Posterior cingulate gyrus (tissue), 11 donors: ENCODE measurements around the gene AKAP6.
A peak's percentile ranks its signal among the peaks of the same experiment; 100 is the strongest.

Experiments used
- DNase-seq, 10 donors: peaks; one replicate each; pipeline versions ENCODE4 v3.0.0 to v3.0.0-alpha.2; 2020 to 2021; ENCODE audit warnings: mixed read lengths in 3 of 10
- intact Hi-C: fragments of 100-400 bp; cut with DNase I; formaldehyde crosslinking; loops from one replicate; pipeline ENCODE4 v1.15.1; 2023

The AKAP6 gene

GRCh38 chr14:32597771-32598170 lies 268.7 kb downstream of the AKAP6 start:
- intact Hi-C loops = no loop called here
- no peak for DNase-seq

- intact Hi-C loops = no loop called here
- no peak for DNase-seq
Observed at GRCh38 chr14:32601069-32601468, 272.0 kb downstream of the AKAP6 start.

- intact Hi-C loops = no loop called here
- DNase-seq = no peak
Observed at GRCh38 chr14:32601906-32602305, 272.8 kb downstream of the AKAP6 start.

GRCh38 chr14:32602699-32603098 lies 273.6 kb downstream of the AKAP6 start:
- peak in 1 of 10 donors; percentile 70 for DNase-seq
- intact Hi-C loops = no loop called here

GRCh38 chr14:32603992-32604565 lies 275.0 kb downstream of the AKAP6 start:
- no peak for DNase-seq
- intact Hi-C loops = no loop called here

- intact Hi-C loops = no loop called here
- DNase-seq = no peak
Observed at GRCh38 chr14:32606301-32606700, 277.2 kb downstream of the AKAP6 start.

- no peak for DNase-seq
- intact Hi-C loops = no loop called here
Observed at GRCh38 chr14:32607399-32607798, 278.3 kb downstream of the AKAP6 start.

GRCh38 chr14:32608857-32609256 lies 279.8 kb downstream of the AKAP6 start:
- intact Hi-C loops = no loop called here
- no peak for DNase-seq

- no peak for DNase-seq
- intact Hi-C loops = no loop called here
Observed at GRCh38 chr14:32609388-32609787, 280.3 kb downstream of the AKAP6 start.

- intact Hi-C loops = no loop called here
Observed at GRCh38 chr14:32611752-32612151, 282.7 kb downstream of the AKAP6 start.

GRCh38 chr14:32618991-32619390 lies 289.9 kb downstream of the AKAP6 start:
- DNase-seq = no peak
- intact Hi-C loops = no loop called here

More at GRCh38 chr14:32611752-32612151, 282.7 kb downstream of the AKAP6 start:
- no peak for DNase-seq

- no peak for DNase-seq
- intact Hi-C loops = no loop called here
Observed at GRCh38 chr14:32620303-32620702, 291.2 kb downstream of the AKAP6 start.

- intact Hi-C loops = no loop called here
- DNase-seq = no peak
Observed at GRCh38 chr14:32620724-32621123, 291.6 kb downstream of the AKAP6 start.

GRCh38 chr14:32621585-32621984 lies 292.5 kb downstream of the AKAP6 start:
- DNase-seq = no peak
- intact Hi-C loops = no loop called here

- intact Hi-C loops = no loop called here
- DNase-seq = no peak
Observed at GRCh38 chr14:32622742-32623141, 293.6 kb downstream of the AKAP6 start.

GRCh38 chr14:32623300-32624093 lies 294.4 kb downstream of the AKAP6 start:
- DNase-seq = no peak
- intact Hi-C loops = no loop called here

- intact Hi-C loops = no loop called here
- no peak for DNase-seq
Observed at GRCh38 chr14:32625211-32625610, 296.1 kb downstream of the AKAP6 start.

GRCh38 chr14:32627545-32628298 lies 298.6 kb downstream of the AKAP6 start:
- DNase-seq = no peak
- intact Hi-C loops = no loop called here

- DNase-seq = no peak
- intact Hi-C loops = no loop called here
Observed at GRCh38 chr14:32629236-32629635, 300.1 kb downstream of the AKAP6 start.

GRCh38 chr14:32630701-32631100 lies 301.6 kb downstream of the AKAP6 start:
- DNase-seq = no peak
- intact Hi-C loops = no loop called here

- DNase-seq = peak in 2 of 10 donors; percentile 9 to 58
- intact Hi-C loops = no loop called here
Observed at GRCh38 chr14:32633224-32633859, 304.2 kb downstream of the AKAP6 start.
